Duodenal mucosa (tissue), 2 donors: ENCODE results near the gene VENTX.
"Not testable (repeated sequence)": the region's sequence is repeated elsewhere in the genome, so short reads cannot be mapped to it uniquely, and the experiment has no call there.

ENCODE experiments used
- H3K27ac ChIP-seq: one replicate; pipeline ENCODE4 v1.7.0; 2013; ENCODE audit warnings: low read depth, low read length
- H3K27me3 ChIP-seq, 2 donors: one replicate each; pipeline ENCODE4 v1.7.0; 2013; ENCODE audit warnings: low read length in 2 of 2, control low read depth in 1 of 2; ENCODE audit not compliant: insufficient read depth in 2 of 2, control insufficient read depth in 1 of 2
- H3K36me3 ChIP-seq, 2 donors: one replicate each; pipeline ENCODE4 v1.7.0; 2013; ENCODE audit warnings: low read length in 2 of 2, control low read depth in 1 of 2; ENCODE audit not compliant: insufficient read depth in 2 of 2, control insufficient read depth in 1 of 2
- H3K4me1 ChIP-seq, 2 donors: one replicate each; pipeline ENCODE4 v1.7.0; 2013; ENCODE audit warnings: low read length in 2 of 2, control low read depth in 1 of 2; ENCODE audit not compliant: insufficient read depth in 2 of 2, control insufficient read depth in 1 of 2
- H3K4me3 ChIP-seq, 2 donors: one replicate each; pipeline ENCODE4 v1.7.0; 2013; ENCODE audit warnings: low read length in 2 of 2, low read depth in 1 of 2
- H3K9ac ChIP-seq, 2 donors: one replicate each; pipeline ENCODE4 v1.7.0; 2013; ENCODE audit warnings: low read length in 2 of 2, low read depth in 1 of 2
- H3K9me3 ChIP-seq, 2 donors: one replicate each; pipeline ENCODE4 v1.7.0; 2013; ENCODE audit warnings: low read length in 2 of 2, control low read depth in 1 of 2; ENCODE audit not compliant: control insufficient read depth in 1 of 2

The VENTX gene

GRCh38 chr10:133265052-133265451, 27.4 kb downstream of the VENTX start:
- not testable (repeated sequence) for H3K9me3 ChIP-seq, H3K36me3 ChIP-seq, H3K4me3 ChIP-seq, H3K27ac ChIP-seq, H3K9ac ChIP-seq, H3K27me3 ChIP-seq
- H3K4me1 ChIP-seq, result peaks cover 17 to 40% of the 10 kb centered on the region in 2 donors

- peaks cover 0 to 5% of the 10 kb centered on the region in 2 donors for H3K27me3 ChIP-seq
- H3K27ac ChIP-seq, result no peak overlapping the region
- H3K4me1 ChIP-seq, result peaks cover 17 to 28% of the 10 kb centered on the region in 2 donors
- peaks cover 3 to 5% of the 10 kb centered on the region in 2 donors for H3K36me3 ChIP-seq
- no peak overlapping the region for H3K9ac ChIP-seq
- H3K4me3 ChIP-seq, result no peak overlapping the region
- H3K9me3 ChIP-seq, result no peaks in the 10 kb centered on the region
Measured at GRCh38 chr10:133266056-133266795, 28.6 kb downstream of the VENTX start.

GRCh38 chr10:133267293-133267692, 29.6 kb downstream of the VENTX start:
- Histone ChIP-seq H3K27me3 (peaks cover 0 to 5% of the 10 kb centered on the region in 2 donors), H3K9ac (no peak overlapping the region), H3K36me3 (peaks cover 3 to 5% of the 10 kb centered on the region in 2 donors), H3K4me1 (peaks cover 15 to 24% of the 10 kb centered on the region in 2 donors), H3K4me3 (no peak overlapping the region), H3K9me3 (no peaks in the 10 kb centered on the region), H3K27ac (no peak overlapping the region)

GRCh38 chr10:133267829-133268228, 30.2 kb downstream of the VENTX start:
- Histone ChIP-seq H3K9me3 (no peaks in the 10 kb centered on the region), H3K9ac (no peak overlapping the region), H3K36me3 (peaks cover 3 to 5% of the 10 kb centered on the region in 2 donors), H3K27me3 (peaks cover 0 to 3% of the 10 kb centered on the region in 2 donors), H3K4me3 (no peak overlapping the region), H3K4me1 (peaks cover 9 to 19% of the 10 kb centered on the region in 2 donors), H3K27ac (no peak overlapping the region)

GRCh38 chr10:133268532-133268931, 30.9 kb downstream of the VENTX start:
- no peaks in the 10 kb centered on the region for H3K9me3 ChIP-seq
- no peaks in the 10 kb centered on the region for H3K27me3 ChIP-seq
- H3K27ac ChIP-seq, result no peak overlapping the region
- no peak overlapping the region for H3K9ac ChIP-seq
- no peak overlapping the region for H3K4me3 ChIP-seq
- H3K36me3 ChIP-seq, result peaks cover 3 to 5% of the 10 kb centered on the region in 2 donors
- peaks cover 4 to 16% of the 10 kb centered on the region in 2 donors for H3K4me1 ChIP-seq

- H3K9me3 ChIP-seq, result no peaks in the 10 kb centered on the region
- no peaks in the 10 kb centered on the region for H3K27me3 ChIP-seq
- H3K27ac ChIP-seq, result no peak overlapping the region
- H3K4me1 ChIP-seq, result peaks cover 1 to 15% of the 10 kb centered on the region in 2 donors
- peaks cover 3 to 5% of the 10 kb centered on the region in 2 donors for H3K36me3 ChIP-seq
- H3K9ac ChIP-seq, result no peak overlapping the region
- H3K4me3 ChIP-seq, result no peak overlapping the region
Measured at GRCh38 chr10:133269367-133269766, 31.7 kb downstream of the VENTX start.

GRCh38 chr10:133270204-133270603, 32.5 kb downstream of the VENTX start:
- peaks cover 3 to 5% of the 10 kb centered on the region in 2 donors for H3K36me3 ChIP-seq

GRCh38 chr10:133270773-133271297, 33.2 kb downstream of the VENTX start:
- Histone ChIP-seq H3K27me3 (peaks cover 4 to 14% of the 10 kb centered on the region in 2 donors), H3K4me1 (peaks cover 0 to 10% of the 10 kb centered on the region in 2 donors), H3K27ac (no peak overlapping the region), H3K9me3 (no peaks in the 10 kb centered on the region), H3K36me3 (peaks cover 3 to 5% of the 10 kb centered on the region in 2 donors), H3K4me3 (no peak overlapping the region), H3K9ac (no peak overlapping the region)

More at GRCh38 chr10:133270204-133270603, 32.5 kb downstream of the VENTX start:
- Histone ChIP-seq H3K9ac (no peak overlapping the region), H3K27ac (no peak overlapping the region), H3K9me3 (no peaks in the 10 kb centered on the region), H3K27me3 (peaks cover 4 to 8% of the 10 kb centered on the region in 2 donors), H3K4me1 (peaks cover 0 to 14% of the 10 kb centered on the region in 2 donors), H3K4me3 (no peak overlapping the region)

- H3K36me3 ChIP-seq, result peaks cover 3 to 5% of the 10 kb centered on the region in 2 donors
- H3K27me3 ChIP-seq, result peaks cover 13 to 22% of the 10 kb centered on the region in 2 donors
- no peak overlapping the region for H3K9ac ChIP-seq
- H3K27ac ChIP-seq, result no peak overlapping the region
- H3K4me1 ChIP-seq, result peaks cover 0 to 15% of the 10 kb centered on the region in 2 donors
- no peaks in the 10 kb centered on the region for H3K9me3 ChIP-seq
- no peak overlapping the region for H3K4me3 ChIP-seq
Measured at GRCh38 chr10:133271521-133272300, 34.1 kb downstream of the VENTX start.
